ENCODE results near the gene PCK2.

DNA sequence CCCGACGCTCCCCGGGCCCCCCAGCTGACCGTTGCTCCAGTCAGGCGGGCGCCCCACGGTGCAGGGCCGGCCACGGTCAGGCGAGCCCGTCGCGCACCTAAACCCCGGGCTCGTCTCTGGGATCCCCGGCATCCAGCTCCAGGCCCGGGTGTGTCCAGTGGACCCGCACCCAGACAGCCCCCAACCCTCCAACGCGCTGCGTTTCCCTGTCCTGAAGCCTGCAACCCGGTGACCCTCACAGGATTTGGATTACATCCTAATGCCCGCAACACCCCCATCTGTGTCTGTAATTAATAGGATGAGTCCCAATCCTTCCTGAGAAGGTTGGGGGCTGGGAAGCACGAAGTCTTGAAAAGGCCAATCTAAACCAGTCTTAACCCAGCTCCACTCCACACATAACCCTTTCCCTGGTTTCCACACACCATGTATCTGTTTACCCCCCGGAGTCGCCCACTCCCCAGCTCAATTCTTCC lies 12.3 kb upstream of the PCK2 start:
- TF ChIP-seq, protein P1, sequence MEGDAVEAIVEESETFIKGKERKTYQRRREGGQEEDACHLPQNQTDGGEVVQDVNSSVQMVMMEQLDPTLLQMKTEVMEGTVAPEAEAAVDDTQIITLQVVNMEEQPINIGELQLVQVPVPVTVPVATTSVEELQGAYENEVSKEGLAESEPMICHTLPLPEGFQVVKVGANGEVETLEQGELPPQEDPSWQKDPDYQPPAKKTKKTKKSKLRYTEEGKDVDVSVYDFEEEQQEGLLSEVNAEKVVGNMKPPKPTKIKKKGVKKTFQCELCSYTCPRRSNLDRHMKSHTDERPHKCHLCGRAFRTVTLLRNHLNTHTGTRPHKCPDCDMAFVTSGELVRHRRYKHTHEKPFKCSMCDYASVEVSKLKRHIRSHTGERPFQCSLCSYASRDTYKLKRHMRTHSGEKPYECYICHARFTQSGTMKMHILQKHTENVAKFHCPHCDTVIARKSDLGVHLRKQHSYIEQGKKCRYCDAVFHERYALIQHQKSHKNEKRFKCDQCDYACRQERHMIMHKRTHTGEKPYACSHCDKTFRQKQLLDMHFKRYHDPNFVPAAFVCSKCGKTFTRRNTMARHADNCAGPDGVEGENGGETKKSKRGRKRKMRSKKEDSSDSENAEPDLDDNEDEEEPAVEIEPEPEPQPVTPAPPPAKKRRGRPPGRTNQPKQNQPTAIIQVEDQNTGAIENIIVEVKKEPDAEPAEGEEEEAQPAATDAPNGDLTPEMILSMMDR (IDR thresholded peaks at IDR 0.05; ENCODE audit: poor library complexity, severe bottlenecking): no peak
- no peak for TF ChIP-seq EP300 (conservative IDR thresholded peaks at IDR 0.05; ENCODE audit: poor library complexity, severe bottlenecking)
- TF ChIP-seq TAF1 (IDR thresholded peaks at IDR 0.05; ENCODE audit: low read depth): no peak
- TF ChIP-seq EZH2 (IDR thresholded peaks at IDR 0.05; ENCODE audit: borderline replicate concordance, insufficient read depth, low read length, poor library complexity, severe bottlenecking): no peak

Data from neural cell (in vitro differentiated cells).